Sciatic nerve (tissue), 2 donors: ENCODE measurements around the gene CASS4. TPM values are rescaled to one million over a fixed set of nuclear protein-coding genes. Genes with fewer than 3 reads are reported as not detected.
"Not testable (repeated sequence)": the region's sequence is repeated elsewhere in the genome, so short reads cannot be mapped to it uniquely, and the experiment has no call there.

Experiments used
- ATAC-seq: fragments of 200-7000 bp; cut with Tn5 transposase; one replicate; pipeline ENCODE4 v1.9.1; 2020; ENCODE audit warnings: mild to moderate bottlenecking, moderate library complexity
- DNase-seq: peaks from one replicate; pipeline ENCODE4 v3.0.0-alpha.2; 2020; ENCODE audit warnings: low spot score
- intact Hi-C: fragments of 100-400 bp; cut with DNase I; formaldehyde crosslinking; loops from one replicate; pipeline ENCODE4 v1.14.2; 2022
- total RNA-seq: library from RNA; stranded (reverse); fragmentation: NEBNext Ultra II Directional; extraction: Animal tissue kit (Norgen Biotek cat#: 25700); gene quantifications from one replicate; pipeline ENCODE4 v1.2.1, GENCODE V29; 2021
- donor health status: DM: no; HTN: no; CAD: no.
- donor health status: DM: no; HTN: no; CAD: no.

CASS4 gene
- total RNA-seq = 2.4 TPM

GRCh38 chr20:56411759-56412472 is at the start of gene CASS4:
CASS4 (plus strand) TSS chr20:56412260; CDS start chr20:56412459, 199 bp downstream.
- no peak for DNase-seq
- intact Hi-C loops = no loop called here
- ATAC-seq = peak; percentile 89

GRCh38 chr20:56362833-56363413 is 49.1 kb upstream of the CASS4 start:
- ATAC-seq (no peak), DNase-seq (no peak)
- intact Hi-C loops = loop anchor here (5.0 kb wide), 1 partner anchor 104 kb away; the partner anchor contains the start of gene RTF2

- intact Hi-C loops = loop anchor here (5.0 kb wide), 1 partner anchor 104 kb away; the partner anchor contains the start of gene RTF2
- DNase-seq (no peak), ATAC-seq (no peak)
Measured at GRCh38 chr20:56363491-56363890, 48.6 kb upstream of the CASS4 start.

GRCh38 chr20:56368351-56369134 is 43.5 kb upstream of the CASS4 start:
- ATAC-seq = peak; percentile 71
- intact Hi-C loops = no loop called here

GRCh38 chr20:56369179-56369578 is 42.9 kb upstream of the CASS4 start:
- no peak for ATAC-seq
- intact Hi-C loops = no loop called here
- no peak for DNase-seq

More at GRCh38 chr20:56368351-56369134, 43.5 kb upstream of the CASS4 start:
- no peak for DNase-seq

- ATAC-seq (no peak), DNase-seq (no peak)
- intact Hi-C loops = no loop called here
Measured at GRCh38 chr20:56371977-56372376, 40.1 kb upstream of the CASS4 start.

- intact Hi-C loops = no loop called here
- DNase-seq (no peak), ATAC-seq (no peak)
Measured at GRCh38 chr20:56372850-56373249, 39.2 kb upstream of the CASS4 start.

GRCh38 chr20:56373942-56374341 is 38.1 kb upstream of the CASS4 start:
- DNase-seq = no peak
- ATAC-seq = no peak
- intact Hi-C loops = no loop called here

GRCh38 chr20:56376331-56376730 is 35.7 kb upstream of the CASS4 start:
- no peak for DNase-seq
- intact Hi-C loops = no loop called here
- ATAC-seq = no peak

GRCh38 chr20:56378386-56378785 is 33.7 kb upstream of the CASS4 start:
- ATAC-seq (no peak), DNase-seq (no peak)
- intact Hi-C loops = no loop called here

- intact Hi-C loops = no loop called here
- ATAC-seq = no peak
Measured at GRCh38 chr20:56380375-56380774, 31.7 kb upstream of the CASS4 start.

GRCh38 chr20:56381501-56381900 is 30.6 kb upstream of the CASS4 start:
- no peak for ATAC-seq
- DNase-seq = no peak
- intact Hi-C loops = no loop called here

More at GRCh38 chr20:56380375-56380774, 31.7 kb upstream of the CASS4 start:
- DNase-seq = no peak

GRCh38 chr20:56382696-56383095 is 29.4 kb upstream of the CASS4 start:
- ATAC-seq = no peak
- DNase-seq = no peak
- intact Hi-C loops = no loop called here

GRCh38 chr20:56383334-56383733 is 28.7 kb upstream of the CASS4 start:
- no peak for DNase-seq
- intact Hi-C loops = no loop called here
- ATAC-seq = no peak

- intact Hi-C loops = no loop called here
- DNase-seq (no peak), ATAC-seq (no peak)
Measured at GRCh38 chr20:56385130-56385529, 26.9 kb upstream of the CASS4 start.

GRCh38 chr20:56386219-56386618 is 25.8 kb upstream of the CASS4 start:
- DNase-seq (no peak), ATAC-seq (no peak)

GRCh38 chr20:56388882-56389281 is 23.2 kb upstream of the CASS4 start:
- no peak for ATAC-seq
- no peak for DNase-seq
- intact Hi-C loops = no loop called here

More at GRCh38 chr20:56386219-56386618, 25.8 kb upstream of the CASS4 start:
- intact Hi-C loops = no loop called here

GRCh38 chr20:56389807-56390206 is 22.3 kb upstream of the CASS4 start:
- intact Hi-C loops = no loop called here
- DNase-seq = no peak
- ATAC-seq = no peak

GRCh38 chr20:56390396-56390795 is 21.7 kb upstream of the CASS4 start:
- ATAC-seq, DNase-seq, intact Hi-C loops: not testable (repeated sequence)

GRCh38 chr20:56391037-56391436 is 21.0 kb upstream of the CASS4 start:
- DNase-seq (no peak), ATAC-seq (no peak)
- intact Hi-C loops = no loop called here
